ENCODE measurements around the gene SPSB1. TPM values are rescaled to one million over a fixed set of nuclear protein-coding genes. Genes with fewer than 3 reads are reported as not detected.
A peak's percentile ranks its signal among the peaks of the same experiment; 100 is the strongest.

Gene SPSB1
- total and polyA plus RNA-seq, 10 donors = 1.3 to 7.9 (median 4.1) TPM

GRCh38 chr1:9373619-9374018 lies 80.9 kb downstream of the SPSB1 start:
- TF ChIP-seq POLR2AphosphoS5 (IDR thresholded peaks at IDR 0.05) (no peak), CTCF (IDR thresholded peaks at IDR 0.05 in 8 of 11, conservative IDR thresholded peaks at IDR 0.05 in 3 of 11) (no peak), POLR2A (IDR thresholded peaks at IDR 0.05) (no peak)
- no peaks in the 10 kb centered on the region for H3K36me3 ChIP-seq
- 68 to 80% (median 70%) methylated on average over 4 of the region's 4 CpGs for WGBS, 5 donors
- intact Hi-C loops (cut with DNase I; ENCODE audit: low total_unique reads) = no loop called here
- no peaks in the 10 kb centered on the region for H3K27me3 ChIP-seq (replicated peaks in 1 of 7)
- peaks cover 0 to 22% (median 4%) of the 10 kb centered on the region in 6 donors for H3K4me1 ChIP-seq
- H3K27ac ChIP-seq = no peak overlapping the region
- H3K4me3 ChIP-seq = no peak overlapping the region
- no peaks in the 10 kb centered on the region for H3K9me3 ChIP-seq
- no peak for DNase-seq

DNA sequence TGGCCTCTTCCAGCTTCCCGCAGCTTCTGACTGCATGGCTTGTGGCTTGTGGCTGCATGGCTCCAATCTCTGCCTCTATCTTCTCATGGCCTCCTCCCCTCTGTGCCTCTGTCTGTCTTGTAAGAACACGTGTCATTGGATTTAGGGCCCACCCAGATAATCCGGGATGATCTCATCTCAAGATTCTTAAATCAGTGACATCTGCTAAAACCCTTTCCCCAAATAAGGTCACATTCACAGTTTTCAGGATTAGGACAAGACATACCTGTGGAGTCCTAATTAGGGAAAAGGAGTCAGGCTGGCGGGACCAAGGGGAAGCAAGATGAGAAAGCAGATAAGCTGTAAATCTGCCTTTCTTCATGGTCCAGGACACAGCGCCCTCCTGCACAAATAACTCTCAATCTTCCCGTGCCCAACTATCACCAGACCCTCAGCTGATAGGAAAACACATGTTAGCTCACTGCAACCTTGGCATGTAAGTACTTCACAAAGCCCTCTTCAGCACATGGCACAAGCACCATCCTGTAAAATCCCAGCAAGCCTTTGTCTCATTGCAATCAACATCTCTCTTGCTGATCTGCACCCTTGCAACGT lies 82.2 kb downstream of the SPSB1 start:
- H3K4me3 ChIP-seq = no peak overlapping the region
- 72 to 87% (median 80%) methylated on average over 7 of the region's 7 CpGs for WGBS, 5 donors
- intact Hi-C loops (cut with DNase I; ENCODE audit: low total_unique reads) = no loop called here
- no peaks in the 10 kb centered on the region for H3K9me3 ChIP-seq
- H3K4me1 ChIP-seq = peaks cover 0 to 22% (median 4%) of the 10 kb centered on the region in 6 donors
- H3K27ac ChIP-seq = no peak overlapping the region
- no peaks in the 10 kb centered on the region for H3K27me3 ChIP-seq (replicated peaks in 1 of 7)
- H3K36me3 ChIP-seq = no peaks in the 10 kb centered on the region
- no peak for DNase-seq
- no peak for TF ChIP-seq POLR2A (IDR thresholded peaks at IDR 0.05)
- TF ChIP-seq CTCF (IDR thresholded peaks at IDR 0.05 in 8 of 11, conservative IDR thresholded peaks at IDR 0.05 in 3 of 11) = no peak
- TF ChIP-seq POLR2AphosphoS5 (IDR thresholded peaks at IDR 0.05) = no peak

DNA sequence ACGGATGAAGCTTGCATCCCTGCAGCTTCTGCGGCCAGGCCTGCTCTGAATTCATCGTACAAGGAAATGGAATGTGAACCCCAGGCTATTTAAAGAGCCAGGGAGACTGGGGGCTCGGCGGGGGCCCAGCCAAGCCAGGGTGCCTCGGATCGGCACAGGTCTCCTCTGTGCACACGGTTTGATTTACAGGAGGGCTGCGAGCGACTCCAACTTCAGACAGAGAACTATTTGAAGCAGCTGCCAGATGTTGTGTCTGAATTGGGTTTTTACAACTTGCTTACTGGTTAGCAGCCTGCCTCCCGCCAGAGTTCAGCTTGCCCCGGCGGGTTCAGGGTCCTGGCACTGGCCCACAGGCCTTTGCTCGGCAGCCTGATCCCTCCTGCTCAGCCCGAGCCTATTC lies 83.2 kb downstream of the SPSB1 start:
- H3K4me1 ChIP-seq = peaks cover 0 to 21% (median 4%) of the 10 kb centered on the region in 6 donors
- TF ChIP-seq CTCF (IDR thresholded peaks at IDR 0.05 in 8 of 11, conservative IDR thresholded peaks at IDR 0.05 in 3 of 11) = no peak
- peak in 1 of 3 donors; percentile 20 for TF ChIP-seq POLR2AphosphoS5 (IDR thresholded peaks at IDR 0.05)
- DNase-seq = no peak
- no peaks in the 10 kb centered on the region for H3K36me3 ChIP-seq
- intact Hi-C loops (cut with DNase I; ENCODE audit: low total_unique reads) = no loop called here
- no peaks in the 10 kb centered on the region for H3K9me3 ChIP-seq
- WGBS, 5 donors = 77 to 85% (median 83%) methylated on average over 14 to 15 of the region's 15 CpGs
- H3K4me3 ChIP-seq = no peak overlapping the region
- H3K27ac ChIP-seq = peak overlapping the region in 5 of 8 donors; percentile 41 to 63 (median 54)
- H3K27me3 ChIP-seq (replicated peaks in 1 of 7) = no peaks in the 10 kb centered on the region

DNA sequence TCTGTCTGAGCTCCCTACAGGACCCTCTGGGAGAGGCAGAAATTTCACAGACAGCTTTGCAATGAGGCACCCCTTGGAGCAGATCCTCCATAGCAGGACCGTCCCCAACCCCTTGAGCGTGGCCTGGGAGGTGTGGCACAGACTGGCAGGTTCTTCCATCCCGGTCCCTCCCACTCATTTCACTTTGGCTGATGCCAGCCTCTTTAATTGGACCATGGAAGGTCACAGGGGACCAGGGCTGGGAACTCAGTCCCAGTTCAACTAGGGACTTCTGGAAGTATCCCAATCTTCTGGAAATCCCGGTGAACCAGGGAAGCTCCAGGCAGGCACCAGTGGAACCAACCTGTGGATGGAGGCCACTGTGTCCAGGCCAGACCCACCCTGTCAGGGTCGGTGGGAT lies 83.7 kb downstream of the SPSB1 start:
- TF ChIP-seq POLR2AphosphoS5 (IDR thresholded peaks at IDR 0.05) (no peak), CTCF (IDR thresholded peaks at IDR 0.05 in 8 of 11, conservative IDR thresholded peaks at IDR 0.05 in 3 of 11) (no peak), POLR2A (IDR thresholded peaks at IDR 0.05) (no peak)
- no peaks in the 10 kb centered on the region for H3K27me3 ChIP-seq (replicated peaks in 1 of 7)
- peak overlapping the region in 5 of 8 donors; percentile 41 to 63 (median 54) for H3K27ac ChIP-seq
- no peak for DNase-seq
- 78 to 96% (median 86%) methylated on average over 5 of the region's 5 CpGs for WGBS, 5 donors
- H3K4me3 ChIP-seq = no peak overlapping the region
- H3K9me3 ChIP-seq = no peaks in the 10 kb centered on the region
- no peaks in the 10 kb centered on the region for H3K36me3 ChIP-seq
- intact Hi-C loops (cut with DNase I; ENCODE audit: low total_unique reads) = no loop called here
- peaks cover 0 to 16% (median 4%) of the 10 kb centered on the region in 6 donors for H3K4me1 ChIP-seq

Measured in spleen (tissue), 11 donors.